Loucy (cell line): ENCODE data around the gene STIMATE.

Experiments used
- H2AFZ ChIP-seq: fragments of 200-600 bp; sonication (generic); 2 replicates; pipeline ENCODE4 v1.6.0; 2016; ENCODE audit warnings: antibody characterized with exemption, mild to moderate bottlenecking, low read length, moderate library complexity
- H3F3A ChIP-seq: fragments of 200-600 bp; 2 replicates; pipeline ENCODE4 v1.6.0; 2016; ENCODE audit warnings: antibody characterized with exemption, low read depth, mild to moderate bottlenecking
- H3K27me3 ChIP-seq: fragments of 200-600 bp; sonication (generic); 2 replicates; pipeline ENCODE4 v1.6.1; 2014; ENCODE audit warnings: low read length, mild to moderate bottlenecking; ENCODE audit not compliant: insufficient read depth, poor library complexity, severe bottlenecking
- H3K36me3 ChIP-seq: fragments of 200-600 bp; sonication (generic); 2 replicates; pipeline ENCODE4 v1.6.1; 2016; ENCODE audit warnings: low read length; ENCODE audit not compliant: insufficient read depth
- H3K4me1 ChIP-seq: fragments of 200-600 bp; sonication (generic); 2 replicates; pipeline ENCODE4 v1.5.1; 2014; ENCODE audit warnings: low read length, mild to moderate bottlenecking; ENCODE audit not compliant: insufficient read depth, poor library complexity, severe bottlenecking
- H3K4me2 ChIP-seq: fragments of 200-600 bp; sonication (generic); 2 replicates; pipeline ENCODE4 v1.6.0; 2014; ENCODE audit warnings: antibody characterized with exemption, low read length, low read depth, mild to moderate bottlenecking; ENCODE audit not compliant: poor library complexity, severe bottlenecking
- H3K4me3 ChIP-seq: fragments of 200-600 bp; sonication (generic); 2 replicates; pipeline ENCODE4 v1.5.1; 2014; ENCODE audit warnings: low read length, mild to moderate bottlenecking, mixed read lengths; ENCODE audit not compliant: poor library complexity, severe bottlenecking
- H3K79me2 ChIP-seq: fragments of 200-600 bp; sonication (generic); 2 replicates; pipeline ENCODE4 v1.6.1; 2014; ENCODE audit warnings: low read length; ENCODE audit not compliant: insufficient read depth
- H3K9ac ChIP-seq: fragments of 200-600 bp; sonication (generic); 2 replicates; pipeline ENCODE4 v1.6.0; 2014; ENCODE audit warnings: mild to moderate bottlenecking, low read depth, low read length, moderate library complexity; ENCODE audit not compliant: poor library complexity, severe bottlenecking
- H3K9me2 ChIP-seq: fragments of 200-600 bp; sonication (generic); replicated peaks from 2 replicates; pipeline ENCODE4 v1.6.1; 2016; ENCODE audit warnings: low read depth, low read length, mixed read lengths
- H3K9me3 ChIP-seq: fragments of 200-600 bp; sonication (generic); 2 replicates; pipeline ENCODE4 v1.6.1; 2014; ENCODE audit warnings: mild to moderate bottlenecking, antibody characterized with exemption, low read length, low read depth; ENCODE audit not compliant: insufficient read depth
- H4K20me1 ChIP-seq: fragments of 200-600 bp; sonication (generic); 2 replicates; pipeline ENCODE4 v1.6.0; 2014; ENCODE audit warnings: antibody characterized with exemption, low read length, mild to moderate bottlenecking; ENCODE audit not compliant: insufficient read depth, poor library complexity, severe bottlenecking
- CTCF ChIP-seq: fragments of 200-600 bp; sonication (generic); conservative IDR thresholded peaks from 2 replicates; pipeline ENCODE4 v1.5.1; 2014; ENCODE audit warnings: mild to moderate bottlenecking, antibody characterized with exemption, low read length
- EZH2phosphoT487 ChIP-seq: fragments of 200-600 bp; IDR thresholded peaks from 2 replicates; pipeline ENCODE4 v1.6.1; 2018; ENCODE audit warnings: antibody characterized with exemption, mild to moderate bottlenecking, moderate library complexity, borderline replicate concordance

STIMATE gene

GRCh38 chr3:52791928-52792327, 105.4 kb downstream of the STIMATE start:
- no peak overlapping the region for H3K4me3 ChIP-seq
- H3K4me2 ChIP-seq = no peak overlapping the region
- TF ChIP-seq EZH2phosphoT487 (no peak), CTCF (no peak)
- H2AFZ ChIP-seq = no peak overlapping the region
- no peaks in the 10 kb centered on the region for H3K27me3 ChIP-seq
- no peaks in the 10 kb centered on the region for H3F3A ChIP-seq
- no peaks in the 10 kb centered on the region for H4K20me1 ChIP-seq
- no peaks in the 10 kb centered on the region for H3K79me2 ChIP-seq
- no peaks in the 10 kb centered on the region for H3K4me1 ChIP-seq
- H3K36me3 ChIP-seq = no peaks in the 10 kb centered on the region
- no peaks in the 10 kb centered on the region for H3K9me3 ChIP-seq
- no peak overlapping the region for H3K9ac ChIP-seq
- no peaks in the 10 kb centered on the region for H3K9me2 ChIP-seq

GRCh38 chr3:52791366-52791765, 106.0 kb downstream of the STIMATE start:
- no peak overlapping the region for H3K4me2 ChIP-seq
- H2AFZ ChIP-seq = no peak overlapping the region
- TF ChIP-seq EZH2phosphoT487 (no peak), CTCF (no peak)
- no peaks in the 10 kb centered on the region for H3K4me1 ChIP-seq
- no peaks in the 10 kb centered on the region for H3K36me3 ChIP-seq
- no peaks in the 10 kb centered on the region for H3K9me3 ChIP-seq
- no peaks in the 10 kb centered on the region for H4K20me1 ChIP-seq
- H3F3A ChIP-seq = no peaks in the 10 kb centered on the region
- H3K9ac ChIP-seq = no peak overlapping the region
- H3K4me3 ChIP-seq = no peak overlapping the region
- H3K9me2 ChIP-seq = no peaks in the 10 kb centered on the region
- no peaks in the 10 kb centered on the region for H3K79me2 ChIP-seq
- H3K27me3 ChIP-seq = no peaks in the 10 kb centered on the region

GRCh38 chr3:52790741-52791140, 106.6 kb downstream of the STIMATE start:
- Histone ChIP-seq H3K79me2 (no peaks in the 10 kb centered on the region), H3K27me3 (no peaks in the 10 kb centered on the region), H3F3A (no peaks in the 10 kb centered on the region), H3K4me2 (no peak overlapping the region), H2AFZ (no peak overlapping the region), H3K36me3 (no peaks in the 10 kb centered on the region), H3K9me2 (no peaks in the 10 kb centered on the region), H4K20me1 (no peaks in the 10 kb centered on the region), H3K4me3 (no peak overlapping the region), H3K4me1 (no peaks in the 10 kb centered on the region), H3K9me3 (no peaks in the 10 kb centered on the region), H3K9ac (no peak overlapping the region)
- TF ChIP-seq EZH2phosphoT487 (no peak), CTCF (no peak)
